AG08396 (cell line): ENCODE data around the gene DENND11.

Source experiments
- DNase-seq: peaks from one replicate; pipeline ENCODE4 v3.0.0; 2012; ENCODE audit warnings: low spot score, mixed read lengths

DENND11 gene

DNA sequence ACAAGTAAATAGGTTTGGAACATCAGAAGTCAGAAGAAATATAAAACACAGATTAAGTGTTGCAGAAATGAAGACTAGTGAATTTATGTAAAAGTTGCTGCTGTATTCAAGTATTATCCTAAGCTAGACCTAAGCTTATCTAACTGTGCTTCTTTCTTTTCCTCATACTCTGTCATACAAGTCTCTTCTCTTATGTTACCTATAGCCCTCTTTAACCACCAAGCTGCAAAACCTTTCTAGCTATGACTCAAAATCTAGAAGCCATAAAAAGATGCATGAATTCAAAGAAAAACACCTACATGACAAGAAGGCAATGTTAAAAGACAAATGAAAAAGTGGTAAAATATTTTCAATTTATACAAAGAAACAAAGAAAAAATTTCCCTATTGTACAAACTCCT is 23.0 kb downstream of the DENND11 start:
- DNase-seq, result no peak

- no peak for DNase-seq
Measured at GRCh38 chr7:141676618-141677017, 25.3 kb downstream of the DENND11 start.

DNA sequence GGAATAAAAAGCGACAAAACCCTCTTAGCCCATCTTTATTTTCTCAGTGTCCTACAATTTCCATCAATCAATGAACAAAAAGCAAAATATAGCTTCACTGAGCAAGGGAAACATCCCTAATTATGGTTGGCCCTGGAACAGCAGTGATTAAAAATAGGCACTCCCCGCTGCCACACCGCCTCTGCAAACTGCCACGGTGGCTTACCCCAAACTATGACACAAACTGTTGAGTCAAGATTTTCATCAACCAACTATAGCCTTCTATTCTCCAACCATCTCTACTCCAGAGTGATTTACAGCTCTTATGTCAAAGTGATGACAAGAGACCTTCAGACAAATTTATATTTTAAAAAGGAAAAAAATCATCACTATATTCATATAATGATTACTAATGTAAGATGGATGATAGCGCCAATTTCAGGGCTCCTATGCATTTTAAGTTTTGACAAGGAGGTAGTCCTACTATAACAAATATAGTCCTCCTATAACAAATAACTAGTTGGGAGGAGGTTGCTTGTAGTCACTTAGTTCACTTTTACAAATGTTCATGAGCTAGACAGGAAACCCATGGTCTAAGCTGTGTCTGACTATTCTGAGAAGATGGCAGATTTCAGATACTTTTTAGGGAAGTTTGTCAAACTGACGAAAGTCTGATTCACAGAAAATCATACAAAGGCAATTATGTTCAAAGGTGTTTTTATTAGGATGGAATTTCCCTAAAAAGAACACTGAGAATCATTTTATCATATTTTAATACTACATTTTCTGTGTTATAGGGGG is 26.3 kb downstream of the DENND11 start:
- DNase-seq, result no peak

DNA sequence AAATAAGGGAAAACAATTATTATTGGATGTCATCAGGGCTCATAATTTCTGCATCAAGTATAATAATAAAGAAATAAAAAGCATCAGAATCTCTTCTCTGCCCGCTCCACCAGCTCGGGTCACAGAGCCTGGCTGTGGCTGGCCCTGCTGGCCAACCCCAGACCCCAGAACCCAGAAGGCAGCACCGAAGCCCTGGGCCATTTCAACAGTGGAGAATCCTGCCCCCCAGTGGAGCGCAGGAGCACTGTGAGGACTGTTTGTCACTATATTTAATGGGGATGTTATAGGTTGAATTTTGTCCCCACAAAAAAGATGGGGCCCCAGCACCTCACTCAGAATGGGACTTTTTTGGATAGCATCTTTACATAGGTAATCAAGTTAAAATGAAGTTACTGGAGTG is 27.3 kb downstream of the DENND11 start:
- no peak for DNase-seq

GRCh38 chr7:141674171-141674671 is 27.7 kb downstream of the DENND11 start:
- no peak for DNase-seq

DNA sequence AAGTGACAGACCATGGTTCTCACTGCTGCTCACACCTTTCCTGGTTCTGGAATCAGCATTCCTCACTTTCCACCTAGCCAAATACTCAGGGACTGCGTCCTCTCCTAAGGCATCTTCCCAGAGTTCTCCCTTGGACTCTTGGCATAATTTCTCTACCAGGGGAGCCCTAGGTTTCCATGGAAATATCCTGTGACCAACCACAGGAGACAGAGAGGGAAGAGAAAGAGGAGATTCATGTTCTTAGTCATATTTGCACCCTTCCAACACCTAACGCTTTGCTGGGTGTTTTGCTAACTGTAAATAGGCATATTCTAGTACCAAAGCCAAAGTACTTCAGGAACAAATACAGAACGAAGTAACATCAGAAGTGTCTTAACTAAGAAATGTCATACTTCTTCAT is 28.6 kb downstream of the DENND11 start:
- no peak for DNase-seq

DNA sequence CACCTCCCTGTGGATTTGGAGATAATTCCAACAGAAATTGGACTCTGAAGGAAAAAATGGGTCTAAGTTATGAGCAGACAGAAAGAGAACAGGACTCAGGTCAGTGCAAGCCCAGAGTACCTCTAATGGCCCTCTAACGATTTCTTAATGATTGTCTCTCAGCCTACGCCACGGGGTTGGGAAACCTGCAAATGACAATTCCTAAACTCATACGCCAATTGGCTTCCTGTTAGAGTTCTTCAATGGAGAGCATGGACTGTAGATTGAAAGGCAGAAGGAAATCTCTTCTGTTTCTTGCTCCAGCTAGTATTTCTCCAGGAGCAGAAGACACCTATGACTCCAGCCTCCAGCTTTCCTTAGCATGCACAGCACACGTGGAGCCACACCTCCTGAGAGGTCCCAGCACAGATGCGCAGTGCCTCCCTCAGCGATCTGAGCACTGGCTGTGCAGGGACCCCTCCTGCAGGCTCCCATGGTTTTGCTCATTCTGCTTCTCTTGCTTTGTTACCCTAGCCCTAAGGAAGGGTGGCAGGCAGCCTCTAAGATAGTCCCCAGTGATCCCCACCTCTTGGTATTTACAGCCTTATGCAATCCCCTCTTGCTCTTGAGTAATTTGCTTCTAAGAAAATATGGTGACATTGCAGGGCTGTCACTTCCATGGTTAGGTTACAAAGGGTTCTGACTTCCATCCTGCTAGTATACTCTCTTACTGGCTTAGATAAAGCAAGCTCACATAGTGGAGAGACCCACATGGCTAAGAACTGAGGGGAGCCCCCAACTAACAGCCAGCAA is 30.1 kb downstream of the DENND11 start:
- DNase-seq, result no peak

DNA sequence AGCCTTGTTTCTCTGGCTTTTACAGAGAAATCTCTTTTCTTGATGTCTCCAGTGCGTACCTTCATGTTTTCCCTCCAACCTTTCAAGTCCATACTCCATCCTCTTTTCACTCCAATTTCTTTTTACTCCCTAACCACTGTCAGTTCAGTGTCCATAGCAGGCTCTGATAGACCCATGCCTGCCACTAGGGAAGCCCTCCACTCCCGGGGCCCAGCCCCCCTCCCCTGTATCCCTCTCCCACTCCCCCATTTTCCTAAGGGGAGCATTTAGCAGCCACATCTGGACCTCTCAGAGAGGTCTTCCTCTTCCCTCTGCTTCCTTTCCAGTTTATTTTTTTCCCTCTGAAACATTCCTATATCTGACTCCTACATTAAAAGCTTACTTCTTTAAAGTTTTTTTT is 33.1 kb downstream of the DENND11 start:
- no peak for DNase-seq

DNA sequence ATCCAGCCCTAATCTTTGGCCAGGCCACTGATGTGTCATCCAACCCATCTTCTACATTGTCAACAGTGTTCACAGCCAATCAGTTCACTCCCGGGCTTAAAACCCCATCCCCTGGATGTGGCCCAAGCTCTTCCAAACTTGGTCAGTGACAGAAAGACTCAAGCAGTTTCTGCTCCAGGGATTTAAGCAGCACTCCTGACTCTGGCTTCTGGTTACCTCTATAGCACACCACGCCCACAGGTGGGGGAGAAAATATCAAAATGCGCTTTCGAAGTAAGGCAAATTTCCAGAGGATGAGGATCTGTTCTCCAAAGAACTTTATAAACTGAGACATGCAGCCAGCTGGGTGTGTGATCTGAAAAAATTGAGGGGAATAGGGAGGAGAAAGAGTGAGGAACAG is 35.9 kb downstream of the DENND11 start:
- DNase-seq, result no peak

DNA sequence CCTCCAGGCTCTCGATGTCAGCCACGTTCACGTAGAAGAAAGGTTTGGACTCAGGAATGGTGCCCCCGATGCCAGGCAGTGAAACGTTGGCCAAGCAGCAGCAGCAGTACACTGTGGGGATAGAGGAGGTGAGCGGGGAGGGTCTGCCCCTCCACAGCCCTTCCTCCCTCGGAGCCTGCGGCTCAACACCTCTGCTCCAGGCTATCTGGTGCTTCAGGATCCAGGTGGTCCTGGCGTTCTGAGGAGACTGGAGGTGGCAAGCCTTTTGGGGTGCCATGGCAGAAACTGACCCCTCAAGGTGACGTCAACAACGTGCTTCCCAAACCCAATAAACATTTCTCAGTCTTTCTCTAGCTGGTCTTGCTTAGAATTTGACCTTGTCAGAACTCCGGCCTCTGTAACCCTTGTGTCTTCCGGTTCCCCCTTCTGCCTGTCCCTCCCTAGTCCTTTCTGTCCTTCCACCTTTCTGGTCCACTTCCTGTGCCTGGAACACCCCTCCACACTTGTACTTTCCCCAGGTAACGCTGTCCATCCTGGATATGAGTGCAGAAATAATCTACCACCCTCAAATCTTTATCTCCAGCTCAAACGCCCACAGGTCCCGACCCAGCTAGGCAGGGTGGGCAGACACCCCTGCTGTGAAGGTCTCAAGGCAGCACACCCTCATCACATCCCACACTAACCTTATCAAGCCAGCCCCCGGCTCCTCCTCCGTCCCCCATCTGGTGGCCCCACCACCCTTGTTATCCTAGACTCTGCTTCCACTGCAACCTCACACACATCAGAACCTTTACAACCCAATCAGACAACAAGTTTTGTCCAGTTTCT is 36.5 kb downstream of the DENND11 start:
- DNase-seq, result no peak

DNA sequence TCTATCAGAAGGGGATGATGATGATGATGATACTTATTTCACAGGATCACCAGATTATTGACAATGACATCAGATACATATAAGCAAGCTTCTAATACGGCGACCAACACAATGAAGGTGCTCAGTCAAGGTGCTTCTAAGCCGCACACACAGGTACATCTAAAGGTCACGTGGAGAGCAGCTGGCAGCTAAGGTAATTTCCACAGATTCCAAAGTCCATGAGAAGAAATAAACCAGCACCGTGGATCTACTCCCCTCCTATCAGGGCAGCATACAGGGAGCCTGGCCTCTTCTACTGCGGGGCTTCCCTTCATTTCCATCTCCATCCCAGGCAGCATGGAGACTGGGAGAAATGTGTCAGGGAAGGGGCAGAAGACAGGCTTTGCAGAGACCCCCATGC is 37.5 kb downstream of the DENND11 start:
- DNase-seq, result no peak

DNA sequence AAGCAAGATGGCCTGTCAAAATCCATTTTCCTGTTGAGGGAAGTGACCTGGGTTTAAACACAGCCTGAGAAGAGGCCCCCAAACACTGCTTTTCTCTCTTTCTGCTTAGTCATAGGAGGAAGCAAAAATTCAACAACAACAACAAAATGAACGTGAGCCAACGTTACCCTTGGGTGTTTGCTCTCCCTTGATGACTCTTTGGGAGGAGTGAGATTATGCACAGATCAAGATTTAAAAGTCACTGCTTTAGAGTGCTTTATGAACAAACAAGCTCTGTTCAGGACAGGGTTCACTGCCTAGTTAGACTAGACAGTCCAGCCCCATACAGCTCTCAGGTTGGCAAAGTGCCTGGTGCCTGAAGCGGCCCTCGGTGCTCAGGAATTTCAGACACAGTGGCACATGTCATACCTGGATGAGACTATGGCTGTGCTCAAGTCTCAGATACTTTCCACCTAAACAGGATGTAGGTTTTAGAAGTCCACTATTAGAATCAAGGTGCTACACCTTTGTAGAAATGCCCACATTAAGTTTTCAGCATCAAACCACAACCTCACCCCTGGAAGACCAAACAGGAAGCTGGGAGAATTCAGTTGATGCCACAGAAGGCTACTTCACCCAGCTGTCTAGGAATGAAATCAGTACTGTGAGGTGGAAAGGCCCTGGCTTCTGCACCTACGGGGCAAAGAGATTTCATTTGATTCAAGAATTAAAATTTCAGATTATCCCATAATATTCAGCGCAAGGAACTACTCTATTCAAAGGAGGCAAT is 38.7 kb downstream of the DENND11 start:
- DNase-seq, result no peak

GRCh38 chr7:141660259-141660658 is 41.7 kb downstream of the DENND11 start:
- no peak for DNase-seq

DNA sequence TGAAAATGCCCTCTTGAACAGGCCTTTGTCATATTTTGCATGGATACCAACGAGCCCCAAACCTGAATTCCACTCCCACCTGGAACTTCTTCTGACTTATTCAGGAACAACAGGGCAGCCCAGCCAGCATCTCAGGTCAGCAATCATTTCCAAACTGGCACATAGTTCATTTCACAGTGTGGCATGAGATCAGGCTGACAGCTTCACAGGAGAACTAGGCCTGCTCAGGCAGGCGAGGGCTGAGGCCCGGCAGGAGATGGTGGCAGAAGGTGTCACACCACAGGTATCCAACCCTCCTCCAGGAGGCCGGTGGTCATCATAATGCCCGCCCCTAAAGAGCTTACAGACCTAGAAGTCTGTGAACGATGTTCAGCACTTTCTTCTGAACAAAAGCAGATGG is 42.5 kb downstream of the DENND11 start:
- no peak for DNase-seq

- DNase-seq, result peak; percentile 71
Measured at GRCh38 chr7:141654551-141654950, 47.4 kb downstream of the DENND11 start.

DNA sequence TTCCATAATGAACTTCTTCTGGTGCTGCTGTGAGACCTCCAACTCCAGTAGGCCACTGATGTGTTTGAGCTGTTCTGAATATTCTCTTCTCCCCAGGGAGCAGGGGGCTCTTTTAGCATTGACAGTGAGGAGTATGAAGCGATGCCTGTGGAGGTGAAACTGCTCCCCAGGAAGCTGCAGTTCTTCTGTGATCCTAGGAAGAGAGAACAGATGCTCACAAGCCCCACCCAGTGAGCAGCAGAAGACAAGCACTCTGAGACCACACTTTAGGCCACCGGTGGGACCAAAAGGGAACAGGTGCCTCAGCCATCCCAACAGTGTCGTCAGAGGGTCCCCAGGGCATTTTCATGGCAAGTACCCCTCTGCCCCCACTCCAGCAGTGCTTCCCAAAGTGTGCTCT is 49.3 kb downstream of the DENND11 start:
- DNase-seq, result no peak
